Heart left ventricle (tissue), 16 donors: ENCODE results near the gene KCNN2. TPM values are rescaled to one million over a fixed set of nuclear protein-coding genes. Genes with fewer than 3 reads are reported as not detected.

Source experiments
- ATAC-seq, 4 donors: fragments of 200-7000 bp; cut with Tn5 transposase; one replicate each; pipeline ENCODE4 v1.9.1; 2020 to 2022; ENCODE audit warnings: moderate library complexity in 4 of 4, mild to moderate bottlenecking in 3 of 4, moderate number of reproducible peaks in 1 of 4
- DNase-seq, 5 donors: peaks; one replicate each; pipeline ENCODE4 v3.0.0-alpha.2; 2020
- H3K27ac ChIP-seq, 12 donors: fragments of 200-600 bp; sonication (generic) in 4 of 12; one replicate each; pipeline versions ENCODE4 v1.5.0 to v1.8.0; 2016 to 2022; ENCODE audit warnings: mild to moderate bottlenecking in 2 of 12
- H3K27me3 ChIP-seq, 9 donors: fragments of 200-600 bp; sonication (generic) in 2 of 9; one replicate each; pipeline versions ENCODE4 v1.5.1 to v1.8.0; 2016 to 2022; ENCODE audit warnings: mild to moderate bottlenecking in 3 of 9
- H3K36me3 ChIP-seq, 9 donors: fragments of 200-600 bp; sonication (generic) in 2 of 9; one replicate each; pipeline versions ENCODE4 v1.5.0 to v1.8.0; 2018 to 2022; ENCODE audit warnings: mild to moderate bottlenecking in 2 of 9
- H3K4me1 ChIP-seq, 12 donors: fragments of 200-600 bp; sonication (generic) in 4 of 12; one replicate each; pipeline versions ENCODE4 v1.5.0 to v1.8.0; 2016 to 2022; ENCODE audit warnings: mild to moderate bottlenecking in 3 of 12
- H3K4me3 ChIP-seq, 12 donors: fragments of 200-600 bp; sonication (generic) in 4 of 12; one replicate each; pipeline versions ENCODE4 v1.5.0 to v1.8.0; 2017 to 2022; ENCODE audit warnings: mild to moderate bottlenecking in 9 of 12, moderate library complexity in 4 of 12
- H3K9me3 ChIP-seq, 12 donors: fragments of 200-600 bp; sonication (generic) in 4 of 12; one replicate each; pipeline versions ENCODE4 v1.5.0 to v1.8.0; 2016 to 2022; ENCODE audit warnings: mild to moderate bottlenecking in 1 of 12
- CTCF ChIP-seq, 12 donors: fragments of 200-600 bp; sonication (generic) in 4 of 12; IDR thresholded peaks; one replicate each; pipeline versions ENCODE4 v1.5.0 to v1.8.0; 2018 to 2022; ENCODE audit warnings: antibody characterized with exemption in 12 of 12, mild to moderate bottlenecking in 5 of 12
- POLR2A ChIP-seq, 2 donors: fragments of 450-650 bp; IDR thresholded peaks; one replicate each; pipeline ENCODE4 v1.6.1; 2017; ENCODE audit warnings: antibody characterized with exemption in 2 of 2, mild to moderate bottlenecking in 2 of 2, moderate library complexity in 2 of 2
- WGBS, 4 donors: extraction: QIAGEN DNeasy Blood & Tissue Kit in 2 of 4; methylation state at CpG; one replicate each; pipeline versions ENCODE4 v1.1.5 to v1.1.7; 2013 to 2018; 5-methylcytosine and 5-hydroxymethylcytosine counted together
- intact Hi-C, 10 donors: fragments of 100-400 bp; cut with DNase I; formaldehyde crosslinking; loops; one replicate each; pipeline versions ENCODE4 v1.11.1 to v1.14.2; 2022
- polyA plus RNA-seq, 2 donors: library from polyadenylated mRNA; stranded (reverse); fragments of 200-250 nt; gene quantifications; one replicate each; pipeline ENCODE4 v1.2.3, GENCODE V29; 2013
- total RNA-seq, 9 donors: library from RNA; depleted of rRNA in 2 of 9; stranded (reverse); fragments of >200 nt in 2 of 9; fragmentation: NEBNext Ultra II Directional in 3 of 9; extraction: Animal tissue kit (Norgen Biotek cat#: 25700) in 3 of 9; gene quantifications; one replicate each; pipeline versions ENCODE4 v1.1.0 to v1.2.4, GENCODE V29; 2016 to 2023
- donor health status: ischemic (EF 13 %, LVEDD 7.1; RV severe dilation, severe dysfunction).
- donor health status: healthy with polysubstance abuse.
- donor health status: DM: no; HTN: yes; CAD: no.
- donor health status: DM: no; HTN: no; CAD: no.
- donor health status: ischemic (EF 25% LVEDD 6.9; RV normal size, moderate dysfunction).
- donor health status: ischemic (EF 25% LVEDD 5.7; RV mildly dilated, moderate dysfunction).
- donor health status: healthy.
- donor health status: DM: yes; HTN: yes; CAD: no.
- donor health status: ischemic (EF 35%, LVEDD 5.7; RV mildly dilated, moderate dysfunction).
- donor health status: nonischemic (EF 11% LVEDD 7.7; RV severe dilation, severe dysfunction).
- donor health status: DM: yes; HTN: yes; CAD: no.
- donor health status: PGD.
- donor health status: ischemic (EF 29% LVEDD 5.4; RV normal size, mild dysfunction).
- donor health status: nonischemic (EF 23%, LVEDD 6.1; RV moderate dilation, normal function).

KCNN2 gene
- total and polyA plus RNA-seq, 11 donors: 1.2 to 11.6 (median 6.7) TPM

DNA sequence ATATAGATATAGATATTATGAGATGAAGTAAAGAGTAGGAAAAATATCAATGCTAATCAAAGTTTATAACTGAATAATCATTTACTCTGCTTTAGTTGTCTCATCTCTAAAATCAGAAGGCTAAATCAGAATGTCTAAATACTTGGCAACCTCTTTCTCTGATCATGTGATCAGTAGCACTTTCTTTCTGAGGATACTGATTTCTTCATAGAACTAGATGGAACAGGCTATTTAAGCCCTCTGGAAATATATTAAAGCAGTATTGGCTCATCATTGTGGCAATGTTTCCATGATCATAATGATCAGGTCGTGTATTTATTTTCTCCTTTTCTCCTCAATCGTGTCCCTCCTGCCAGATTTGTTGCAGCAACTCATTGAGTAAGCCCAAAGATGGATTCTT is 109.7 kb downstream of the KCNN2 start:
- TF ChIP-seq POLR2A (IDR thresholded peaks at IDR 0.05) (no peak), CTCF (IDR thresholded peaks at IDR 0.05) (no peak)
- no peak overlapping the region for H3K27ac ChIP-seq
- no peaks in the 10 kb centered on the region for H3K4me1 ChIP-seq
- intact Hi-C loops: no loop called here
- 81 to 88% (median 84%) methylated on average over 2 of the region's 2 CpGs for WGBS, 4 donors
- ATAC-seq: no peak
- no peak for DNase-seq
- no peaks in the 10 kb centered on the region for H3K27me3 ChIP-seq
- no peaks in the 10 kb centered on the region for H3K36me3 ChIP-seq
- no peak overlapping the region for H3K4me3 ChIP-seq
- H3K9me3 ChIP-seq: peaks cover 0 to 3% (median 0%) of the 10 kb centered on the region in 12 donors

DNA sequence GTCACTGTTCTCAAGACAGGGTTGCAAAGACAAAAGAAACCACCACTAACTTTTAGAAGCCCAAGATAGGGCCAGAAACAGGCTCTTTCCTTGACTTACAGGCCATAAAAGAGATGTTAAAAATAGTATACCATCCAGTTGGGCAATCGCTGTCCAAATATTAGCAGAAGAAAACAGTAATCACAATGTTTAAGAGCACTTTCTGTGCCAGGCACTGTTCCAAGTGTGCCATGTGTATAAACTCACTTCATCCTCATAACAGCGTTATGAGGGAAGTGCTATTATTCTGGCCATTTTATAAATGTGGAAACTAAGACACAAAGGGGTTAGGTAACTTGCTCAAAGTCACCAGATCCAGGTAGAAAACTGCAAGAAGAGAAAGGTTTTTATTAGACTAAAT is 111.7 kb downstream of the KCNN2 start:
- intact Hi-C loops: no loop called here
- no peaks in the 10 kb centered on the region for H3K4me1 ChIP-seq
- no peak overlapping the region for H3K4me3 ChIP-seq
- no peak for TF ChIP-seq POLR2A (IDR thresholded peaks at IDR 0.05)
- no peak for TF ChIP-seq CTCF (IDR thresholded peaks at IDR 0.05)
- H3K27me3 ChIP-seq: no peaks in the 10 kb centered on the region
- peaks cover 0 to 10% (median 0%) of the 10 kb centered on the region in 12 donors for H3K9me3 ChIP-seq
- no peaks in the 10 kb centered on the region for H3K36me3 ChIP-seq
- DNase-seq (no peak), ATAC-seq (no peak)
- 56 to 75% (median 67%) methylated on average over 2 of the region's 2 CpGs for WGBS, 4 donors
- H3K27ac ChIP-seq: peak overlapping the region in 1 of 12 donors; percentile 4

- WGBS, 4 donors: 87 to 95% (median 92%) methylated on average over 1 of the region's 1 CpG
- Histone ChIP-seq H3K4me3 (no peak overlapping the region), H3K27me3 (no peaks in the 10 kb centered on the region), H3K4me1 (no peaks in the 10 kb centered on the region), H3K9me3 (peaks cover 0 to 23% (median 0%) of the 10 kb centered on the region in 12 donors), H3K36me3 (no peaks in the 10 kb centered on the region), H3K27ac (no peak overlapping the region)
- no peak for TF ChIP-seq POLR2A (IDR thresholded peaks at IDR 0.05)
- TF ChIP-seq CTCF (IDR thresholded peaks at IDR 0.05): no peak
- ATAC-seq (no peak), DNase-seq (no peak)
- intact Hi-C loops: no loop called here
Measured at GRCh38 chr5:114477816-114478334, 116.0 kb downstream of the KCNN2 start.

DNA sequence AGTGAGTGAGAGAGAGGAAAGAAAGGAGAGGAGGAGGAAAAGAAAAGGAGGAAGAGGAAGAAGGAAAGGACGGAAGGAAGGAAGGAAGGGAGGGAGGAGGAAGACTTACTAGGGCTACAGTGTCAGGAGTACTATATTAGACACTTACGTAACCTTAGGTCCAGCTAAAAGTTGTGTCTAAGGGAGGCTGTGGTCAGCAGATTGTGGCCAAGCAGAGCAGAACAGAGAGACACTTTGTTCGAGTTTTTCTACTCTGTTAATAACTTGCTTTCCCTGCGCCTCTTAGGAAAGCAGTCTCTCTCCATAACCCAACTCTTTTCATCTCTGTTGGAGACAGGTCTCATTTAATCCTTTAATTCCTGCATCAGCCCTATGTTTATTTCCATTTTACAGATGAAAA is 138.9 kb downstream of the KCNN2 start:
- no peak for TF ChIP-seq CTCF (IDR thresholded peaks at IDR 0.05)
- no peak for TF ChIP-seq POLR2A (IDR thresholded peaks at IDR 0.05)
- DNase-seq: no peak
- no peaks in the 10 kb centered on the region for H3K27me3 ChIP-seq
- 73 to 80% (median 79%) methylated on average over 4 of the region's 4 CpGs for WGBS, 4 donors
- intact Hi-C loops: no loop called here
- ATAC-seq: no peak
- H3K4me3 ChIP-seq: no peak overlapping the region
- no peaks in the 10 kb centered on the region for H3K4me1 ChIP-seq
- H3K27ac ChIP-seq: no peak overlapping the region
- H3K36me3 ChIP-seq: peaks cover 0 to 10% (median 4%) of the 10 kb centered on the region in 9 donors
- no peaks in the 10 kb centered on the region for H3K9me3 ChIP-seq
